HG02588 (cell line): ENCODE measurements around the gene U2SURP.

Experiments
- ATAC-seq: cut with Tn5 transposase; IDR thresholded peaks from one replicate; pipeline ENCODE4 v1.9.1; 2021; ENCODE audit warnings: mild to moderate bottlenecking, moderate library complexity; ENCODE audit not compliant: unreplicated experiment

U2SURP gene

DNA sequence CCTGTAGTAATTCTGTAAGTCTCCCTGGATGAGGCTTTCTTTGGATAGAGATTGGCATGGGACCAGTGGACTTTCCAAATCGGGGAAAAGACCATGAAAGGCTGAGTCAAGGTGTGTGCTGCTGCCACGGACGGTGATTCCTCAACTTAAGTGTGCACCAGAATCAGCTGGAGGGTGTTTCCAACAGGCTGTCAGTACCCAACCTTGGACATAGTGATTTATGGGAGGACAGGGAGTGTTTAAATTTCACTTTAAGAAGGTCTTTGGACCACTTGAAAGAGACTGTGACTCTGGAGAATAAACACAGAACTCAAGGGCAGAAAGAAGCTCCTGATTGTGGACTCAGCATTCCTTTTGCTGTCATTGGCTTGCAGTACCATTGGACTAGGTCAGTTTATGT, 97.8 kb downstream of the U2SURP start:
- no peak for ATAC-seq

DNA sequence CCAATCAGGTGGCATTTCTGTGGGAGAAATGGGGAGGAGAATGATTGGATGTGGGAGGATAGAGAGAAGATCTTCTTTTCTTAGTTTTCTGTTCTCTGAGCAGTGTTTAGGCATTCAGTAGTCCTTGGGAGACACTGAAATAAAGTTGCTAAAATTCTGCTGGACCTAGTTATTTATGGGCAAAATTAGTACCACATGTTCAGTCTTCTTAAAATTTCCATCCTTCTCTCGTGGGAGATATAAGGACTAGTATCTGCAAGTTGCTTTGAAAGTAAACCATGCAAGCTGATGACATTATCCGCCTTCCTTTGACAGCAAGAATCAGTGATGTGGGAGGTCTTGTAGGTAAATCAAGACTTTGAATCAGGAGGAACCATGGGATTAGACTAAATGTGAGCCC, 98.3 kb downstream of the U2SURP start:
- no peak for ATAC-seq

GRCh38 chr3:143100451-143100850, 99.1 kb downstream of the U2SURP start:
- no peak for ATAC-seq

- no peak for ATAC-seq
Measured at GRCh38 chr3:143101792-143102381, 100.5 kb downstream of the U2SURP start.

GRCh38 chr3:143103652-143104051, 102.3 kb downstream of the U2SURP start:
- ATAC-seq, result peak; percentile 79

GRCh38 chr3:143105170-143105569, 103.8 kb downstream of the U2SURP start:
- no peak for ATAC-seq

DNA sequence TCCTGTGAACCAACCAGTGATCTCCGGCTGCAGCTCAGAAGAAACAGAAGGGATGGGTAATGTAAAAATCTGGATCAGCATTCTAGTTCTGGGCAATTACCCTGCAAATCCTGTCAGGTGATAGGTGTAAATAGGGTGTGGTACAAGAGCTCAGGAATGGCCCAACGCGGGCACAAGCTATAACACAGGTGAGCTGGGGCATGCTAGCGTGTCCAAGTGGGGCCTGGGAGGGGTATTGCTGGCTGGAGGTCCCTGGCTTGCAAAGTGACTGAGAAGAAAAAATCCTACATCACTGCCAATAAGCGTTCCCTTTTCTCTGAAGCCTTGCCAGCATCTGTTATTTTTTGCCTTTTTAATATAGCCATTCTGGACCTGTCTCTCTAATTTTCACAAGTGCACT, 108.5 kb downstream of the U2SURP start:
- no peak for ATAC-seq
